B cell (primary cell): ENCODE measurements around the gene CRAMP1.

ENCODE experiments used
- EZH2 ChIP-seq: IDR thresholded peaks from 2 replicates; pipeline ENCODE4 v1.6.1; 2012; ENCODE audit warnings: borderline replicate concordance, low read depth, mild to moderate bottlenecking, moderate library complexity, low read length; ENCODE audit not compliant: insufficient read depth, poor library complexity, severe bottlenecking
- TF ChIP-seq, protein P1 (sequence below): fragments of 200-600 bp; IDR thresholded peaks from one replicate; pipeline ENCODE4 v1.8.0; 2022; ENCODE audit warnings: antibody characterized with exemption, mild to moderate bottlenecking

DNA sequence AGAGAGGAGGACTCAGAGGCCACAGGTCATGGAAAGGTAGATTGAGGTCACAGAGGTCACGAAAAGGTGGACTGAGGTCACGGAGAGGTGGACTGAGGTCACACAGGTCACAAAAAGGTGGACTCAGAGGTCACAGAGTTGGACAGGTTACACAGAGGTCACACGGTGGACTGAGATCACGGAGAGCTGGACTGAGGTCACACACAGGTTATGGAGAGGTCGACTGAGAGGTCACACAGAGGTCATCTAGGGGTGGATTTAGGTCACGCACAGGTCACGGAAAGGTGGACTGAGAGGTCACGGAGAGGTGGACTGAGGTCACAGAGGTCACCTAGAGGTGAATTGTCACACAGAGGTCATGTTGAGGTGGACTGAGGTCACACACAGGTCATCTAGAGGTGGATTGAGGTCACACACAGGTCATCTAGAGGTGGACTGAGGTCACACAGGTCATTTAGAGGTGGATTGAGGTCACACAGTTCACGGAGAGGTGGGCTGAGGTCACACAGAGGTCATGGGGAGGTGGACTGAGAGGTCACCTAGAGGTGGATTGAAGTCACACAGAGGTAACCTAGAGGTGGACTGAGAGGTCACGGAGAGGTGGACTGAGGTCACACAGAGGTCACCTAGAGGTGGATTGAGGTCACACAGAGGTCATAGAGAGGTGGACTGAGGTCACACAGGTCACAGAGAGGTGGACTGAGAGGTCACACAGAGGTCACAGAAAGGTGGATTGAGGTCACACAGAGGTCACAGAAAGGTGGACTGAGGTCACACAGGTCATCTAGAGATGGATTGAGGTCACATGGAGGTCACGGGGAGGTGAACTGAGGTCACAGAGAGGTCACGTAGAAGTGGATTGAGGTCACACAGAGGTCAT lies 39.2 kb downstream of the CRAMP1 start:
- TF ChIP-seq, protein P1, sequence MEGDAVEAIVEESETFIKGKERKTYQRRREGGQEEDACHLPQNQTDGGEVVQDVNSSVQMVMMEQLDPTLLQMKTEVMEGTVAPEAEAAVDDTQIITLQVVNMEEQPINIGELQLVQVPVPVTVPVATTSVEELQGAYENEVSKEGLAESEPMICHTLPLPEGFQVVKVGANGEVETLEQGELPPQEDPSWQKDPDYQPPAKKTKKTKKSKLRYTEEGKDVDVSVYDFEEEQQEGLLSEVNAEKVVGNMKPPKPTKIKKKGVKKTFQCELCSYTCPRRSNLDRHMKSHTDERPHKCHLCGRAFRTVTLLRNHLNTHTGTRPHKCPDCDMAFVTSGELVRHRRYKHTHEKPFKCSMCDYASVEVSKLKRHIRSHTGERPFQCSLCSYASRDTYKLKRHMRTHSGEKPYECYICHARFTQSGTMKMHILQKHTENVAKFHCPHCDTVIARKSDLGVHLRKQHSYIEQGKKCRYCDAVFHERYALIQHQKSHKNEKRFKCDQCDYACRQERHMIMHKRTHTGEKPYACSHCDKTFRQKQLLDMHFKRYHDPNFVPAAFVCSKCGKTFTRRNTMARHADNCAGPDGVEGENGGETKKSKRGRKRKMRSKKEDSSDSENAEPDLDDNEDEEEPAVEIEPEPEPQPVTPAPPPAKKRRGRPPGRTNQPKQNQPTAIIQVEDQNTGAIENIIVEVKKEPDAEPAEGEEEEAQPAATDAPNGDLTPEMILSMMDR = no peak
- TF ChIP-seq EZH2 = no peak
